Measurements from ENCODE around the gene HEXA. TPM values are rescaled to one million over a fixed set of nuclear protein-coding genes. Genes with fewer than 3 reads are reported as not detected.

Gene HEXA
- total RNA-seq, 4 donors from 2014 or later: 64.5 to 112 (median 84.9) TPM

DNA sequence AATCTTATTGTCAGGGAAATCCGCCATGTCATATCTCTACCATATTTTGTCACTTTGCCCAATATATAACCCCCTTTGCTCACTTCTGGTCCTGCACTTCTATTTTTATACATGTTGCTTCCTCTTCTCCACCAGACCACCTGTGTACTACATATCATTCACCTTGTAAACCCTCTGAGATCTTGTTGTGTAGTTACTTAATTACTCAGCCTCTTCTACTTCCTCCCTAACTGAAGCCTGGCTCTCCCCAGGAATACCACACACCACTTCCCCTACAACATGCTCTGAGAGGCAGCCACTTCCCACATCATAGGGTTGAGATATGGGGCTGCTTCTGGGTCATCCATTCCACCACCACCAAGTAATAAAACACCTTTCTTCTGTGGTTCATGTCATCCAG lies 10.0 kb downstream of the HEXA start:
- no peak for DNase-seq (ENCODE audit: low spot score in 2 of 2)
- Histone ChIP-seq H3K9me3 (no peaks in the 10 kb centered on the region), H3K27me3 (no peaks in the 10 kb centered on the region), H3K27ac (no peak overlapping the region), H3K4me3 (no peak overlapping the region), H3K36me3 (peaks cover 0 to 22% (median 5%) of the 10 kb centered on the region in 3 donors), H3K4me1 (peaks cover 0 to 32% (median 9%) of the 10 kb centered on the region in 4 donors)
- 81 to 85% methylated on average over 1 of the region's 1 CpG for WGBS, 2 donors
- TF ChIP-seq, protein P1, sequence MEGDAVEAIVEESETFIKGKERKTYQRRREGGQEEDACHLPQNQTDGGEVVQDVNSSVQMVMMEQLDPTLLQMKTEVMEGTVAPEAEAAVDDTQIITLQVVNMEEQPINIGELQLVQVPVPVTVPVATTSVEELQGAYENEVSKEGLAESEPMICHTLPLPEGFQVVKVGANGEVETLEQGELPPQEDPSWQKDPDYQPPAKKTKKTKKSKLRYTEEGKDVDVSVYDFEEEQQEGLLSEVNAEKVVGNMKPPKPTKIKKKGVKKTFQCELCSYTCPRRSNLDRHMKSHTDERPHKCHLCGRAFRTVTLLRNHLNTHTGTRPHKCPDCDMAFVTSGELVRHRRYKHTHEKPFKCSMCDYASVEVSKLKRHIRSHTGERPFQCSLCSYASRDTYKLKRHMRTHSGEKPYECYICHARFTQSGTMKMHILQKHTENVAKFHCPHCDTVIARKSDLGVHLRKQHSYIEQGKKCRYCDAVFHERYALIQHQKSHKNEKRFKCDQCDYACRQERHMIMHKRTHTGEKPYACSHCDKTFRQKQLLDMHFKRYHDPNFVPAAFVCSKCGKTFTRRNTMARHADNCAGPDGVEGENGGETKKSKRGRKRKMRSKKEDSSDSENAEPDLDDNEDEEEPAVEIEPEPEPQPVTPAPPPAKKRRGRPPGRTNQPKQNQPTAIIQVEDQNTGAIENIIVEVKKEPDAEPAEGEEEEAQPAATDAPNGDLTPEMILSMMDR (IDR thresholded peaks at IDR 0.05): no peak
- no peak for TF ChIP-seq EP300 (IDR thresholded peaks at IDR 0.05)
- TF ChIP-seq POLR2A (IDR thresholded peaks at IDR 0.05): no peak

DNA sequence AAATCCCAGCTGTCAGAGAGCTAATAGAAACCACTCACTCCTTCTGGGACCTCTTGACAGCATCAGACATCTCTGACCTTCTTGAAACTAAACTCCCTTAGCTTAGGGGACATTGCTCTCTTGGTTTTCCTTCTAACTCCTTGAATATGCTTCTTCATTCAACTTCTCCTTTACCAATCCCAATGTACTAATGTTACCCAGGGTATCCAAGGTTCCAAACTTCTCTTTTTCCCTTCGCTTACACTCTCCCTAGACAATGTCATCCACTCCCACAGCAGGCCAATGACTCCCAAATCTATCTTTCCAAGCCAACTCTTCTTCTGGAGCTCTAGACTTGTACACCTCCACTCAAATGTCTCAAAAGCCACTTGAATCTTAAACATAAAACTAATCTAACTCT lies 14.6 kb downstream of the HEXA start:
- Histone ChIP-seq H3K4me3 (no peak overlapping the region), H3K9me3 (no peaks in the 10 kb centered on the region), H3K4me1 (peaks cover 0 to 32% (median 11%) of the 10 kb centered on the region in 4 donors), H3K36me3 (peaks cover 0 to 17% (median 0%) of the 10 kb centered on the region in 3 donors), H3K27ac (no peak overlapping the region), H3K27me3 (no peaks in the 10 kb centered on the region)
- DNase-seq (ENCODE audit: low spot score in 2 of 2): no peak
- 84 to 93% methylated on average over 1 of the region's 1 CpG for WGBS, 2 donors
- TF ChIP-seq, protein P1 (IDR thresholded peaks at IDR 0.05): no peak
- TF ChIP-seq POLR2A (IDR thresholded peaks at IDR 0.05) (no peak), EP300 (IDR thresholded peaks at IDR 0.05) (no peak)

DNA sequence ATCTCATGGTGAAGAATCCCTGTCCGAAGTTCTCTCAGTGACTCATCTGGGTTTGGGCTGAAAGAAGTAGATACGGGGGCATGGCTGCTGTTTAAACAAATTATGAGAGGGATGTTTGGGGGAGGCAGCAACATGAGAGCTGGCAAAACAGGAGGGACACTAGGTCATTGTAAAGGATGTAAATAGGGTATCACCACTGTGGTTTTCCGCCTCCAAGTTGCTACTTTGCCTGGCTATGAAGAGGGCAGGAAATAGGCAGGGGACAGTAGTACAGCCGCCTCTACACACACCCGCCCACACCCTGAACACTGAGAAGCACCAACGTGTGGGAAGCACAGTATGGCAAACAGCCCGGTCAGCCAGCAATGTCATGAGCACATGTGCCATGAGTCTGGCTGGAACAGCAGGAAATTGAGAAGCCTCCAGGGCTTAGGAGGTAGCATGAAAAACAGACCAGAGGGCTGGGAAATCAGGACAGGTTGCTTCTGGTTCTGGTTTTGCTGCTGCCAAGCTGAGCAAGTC lies 17.1 kb downstream of the HEXA start:
- Histone ChIP-seq H3K4me1 (peaks cover 0 to 32% (median 11%) of the 10 kb centered on the region in 4 donors), H3K27ac (peak overlapping the region in 2 of 4 donors; percentile 40 to 67), H3K9me3 (no peaks in the 10 kb centered on the region), H3K36me3 (peaks cover 0 to 34% (median 0%) of the 10 kb centered on the region in 3 donors), H3K27me3 (no peaks in the 10 kb centered on the region), H3K4me3 (no peak overlapping the region)
- WGBS, 2 donors: 28 to 36% methylated on average over 7 of the region's 7 CpGs
- TF ChIP-seq EP300 (IDR thresholded peaks at IDR 0.05) (peak in 1 of 2 donors; percentile 68), POLR2A (IDR thresholded peaks at IDR 0.05) (no peak)
- TF ChIP-seq, protein P1 (IDR thresholded peaks at IDR 0.05): no peak
- DNase-seq (ENCODE audit: low spot score in 2 of 2): peak in 1 of 2 donors; percentile 27

DNA sequence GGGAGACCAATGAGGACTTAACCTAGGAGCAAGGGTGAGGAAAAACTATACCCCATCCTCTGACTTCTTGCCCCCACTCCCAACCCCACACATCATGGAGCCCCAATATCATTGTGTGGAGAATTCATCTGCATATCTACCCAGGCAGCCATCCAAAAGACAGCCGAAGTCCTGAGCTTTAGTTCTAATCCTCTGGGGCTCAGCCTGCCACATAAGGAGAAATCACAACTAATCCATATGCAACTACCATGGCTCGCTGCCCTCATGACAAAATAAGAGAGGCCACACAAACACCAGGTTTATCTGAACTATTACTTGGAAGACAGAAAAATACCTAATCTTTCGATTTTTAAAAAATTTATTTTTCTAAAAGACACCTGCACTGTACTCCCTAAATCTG lies 17.7 kb downstream of the HEXA start:
- Histone ChIP-seq H3K27ac (peak overlapping the region in 2 of 4 donors; percentile 40 to 67), H3K36me3 (peaks cover 0 to 38% (median 0%) of the 10 kb centered on the region in 3 donors), H3K9me3 (no peaks in the 10 kb centered on the region), H3K27me3 (no peaks in the 10 kb centered on the region), H3K4me1 (peaks cover 0 to 32% (median 11%) of the 10 kb centered on the region in 4 donors), H3K4me3 (no peak overlapping the region)
- TF ChIP-seq, protein P1 (IDR thresholded peaks at IDR 0.05): no peak
- TF ChIP-seq POLR2A (IDR thresholded peaks at IDR 0.05) (no peak), EP300 (IDR thresholded peaks at IDR 0.05) (no peak)
- DNase-seq (ENCODE audit: low spot score in 2 of 2): no peak
- 76 to 77% methylated on average over 3 of the region's 3 CpGs for WGBS, 2 donors

DNA sequence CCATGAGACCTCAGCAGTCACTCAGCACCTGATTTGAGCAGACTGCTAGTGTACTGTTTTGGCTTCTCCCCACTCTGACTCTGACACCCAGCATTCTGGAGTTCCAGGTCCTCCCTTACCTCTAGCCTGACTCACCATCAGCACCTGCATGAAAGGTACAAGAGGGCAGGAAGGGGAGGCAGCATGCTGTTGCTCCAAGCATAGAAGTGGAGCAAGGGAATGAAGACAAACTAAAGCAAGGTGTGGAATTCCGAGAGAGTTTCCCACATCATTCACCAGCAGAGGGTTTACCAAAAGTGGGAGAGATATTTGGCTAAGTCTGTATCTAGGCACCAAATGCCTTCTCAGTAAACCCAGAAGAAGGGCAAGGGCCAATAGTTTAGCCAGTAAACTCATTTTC lies 21.3 kb downstream of the HEXA start:
- Histone ChIP-seq H3K27ac (no peak overlapping the region), H3K4me1 (peaks cover 0 to 18% (median 9%) of the 10 kb centered on the region in 4 donors), H3K36me3 (peaks cover 0 to 74% (median 8%) of the 10 kb centered on the region in 3 donors), H3K4me3 (no peak overlapping the region), H3K9me3 (no peaks in the 10 kb centered on the region), H3K27me3 (no peaks in the 10 kb centered on the region)
- 95 to 96% methylated on average over 1 of the region's 1 CpG for WGBS, 2 donors
- no peak for DNase-seq (ENCODE audit: low spot score in 2 of 2)
- TF ChIP-seq, protein P1 (IDR thresholded peaks at IDR 0.05): no peak
- TF ChIP-seq EP300 (IDR thresholded peaks at IDR 0.05): no peak
- no peak for TF ChIP-seq POLR2A (IDR thresholded peaks at IDR 0.05)
